Bronchial epithelial cell (primary cell): ENCODE measurements around the gene CHN2. TPM values are rescaled to one million over a fixed set of nuclear protein-coding genes. Genes with fewer than 3 reads are reported as not detected.
A peak's percentile ranks its signal among the peaks of the same experiment; 100 is the strongest.

ENCODE experiments used
- DNase-seq: peaks from one replicate; pipeline ENCODE4 v3.0.0-alpha.2; 2010; ENCODE audit warnings: low read depth
- FAIRE-seq: peaks from 2 replicates; lab custom pipeline; 2011; peaks lifted over from hg19 to GRCh38; lab: Jason Lieb, UNC
- H3K27me3 ChIP-seq: 2 replicates; pipeline ENCODE4 v1.5.1; 2011; ENCODE audit warnings: low read length; ENCODE audit not compliant: control insufficient read depth, insufficient read depth
- H3K36me3 ChIP-seq: 2 replicates; pipeline ENCODE4 v1.5.1; 2011; ENCODE audit warnings: low read length; ENCODE audit not compliant: control insufficient read depth, insufficient read depth
- H3K4me3 ChIP-seq: 2 replicates; pipeline ENCODE4 v1.5.1; 2011; ENCODE audit warnings: mild to moderate bottlenecking, low read depth, low read length, control low read depth
- CTCF ChIP-seq: IDR thresholded peaks from 2 replicates; pipeline ENCODE4 v1.5.1; 2011; ENCODE audit warnings: mild to moderate bottlenecking, moderate library complexity, low read length, control low read depth, inconsistent platforms; ENCODE audit not compliant: insufficient read depth, severe bottlenecking
- total RNA-seq: library from RNA; depleted of rRNA; stranded (reverse); fragments of >200 nt; gene quantifications from 2 replicates; pipeline ENCODE4 v1.2.1, GENCODE V29; 2014

CHN2 gene
- total RNA-seq, 1 donor from 2014 or later, result 0.53 TPM

- Histone ChIP-seq H3K4me3 (no peak overlapping the region), H3K36me3 (no peaks in the 10 kb centered on the region), H3K27me3 (no peaks in the 10 kb centered on the region)
- no peak for TF ChIP-seq CTCF
- FAIRE-seq, result no peak
- DNase-seq, result no peak
Observed at GRCh38 chr7:29322023-29322712, 127.6 kb downstream of the CHN2 start.

GRCh38 chr7:29325476-29325875 is 130.9 kb downstream of the CHN2 start:
- DNase-seq (no peak), FAIRE-seq (no peak)
- TF ChIP-seq CTCF, result no peak
- Histone ChIP-seq H3K4me3 (no peak overlapping the region), H3K27me3 (no peaks in the 10 kb centered on the region), H3K36me3 (no peaks in the 10 kb centered on the region)

- no peak for FAIRE-seq
- no peak for TF ChIP-seq CTCF
- Histone ChIP-seq H3K27me3 (no peaks in the 10 kb centered on the region), H3K4me3 (no peak overlapping the region), H3K36me3 (no peaks in the 10 kb centered on the region)
- no peak for DNase-seq
Observed at GRCh38 chr7:29326864-29327263, 132.3 kb downstream of the CHN2 start.

- Histone ChIP-seq H3K4me3 (no peak overlapping the region), H3K36me3 (no peaks in the 10 kb centered on the region), H3K27me3 (no peaks in the 10 kb centered on the region)
- FAIRE-seq, result no peak
- no peak for DNase-seq
- TF ChIP-seq CTCF, result no peak
Observed at GRCh38 chr7:29327455-29327854, 132.9 kb downstream of the CHN2 start.

- TF ChIP-seq CTCF, result no peak
- Histone ChIP-seq H3K36me3 (no peaks in the 10 kb centered on the region), H3K4me3 (no peak overlapping the region), H3K27me3 (no peaks in the 10 kb centered on the region)
- DNase-seq (no peak), FAIRE-seq (no peak)
Observed at GRCh38 chr7:29328045-29328444, 133.5 kb downstream of the CHN2 start.

- FAIRE-seq (no peak), DNase-seq (peak; percentile 73)
Observed at GRCh38 chr7:29328811-29329210, 134.2 kb downstream of the CHN2 start.

More at GRCh38 chr7:29328811-29329210, 134.2 kb downstream of the CHN2 start:
- Histone ChIP-seq H3K36me3 (no peaks in the 10 kb centered on the region), H3K27me3 (no peaks in the 10 kb centered on the region), H3K4me3 (no peak overlapping the region)
- TF ChIP-seq CTCF, result no peak
